Measurements from ENCODE around the gene CAMK2D. TPM values are rescaled to one million over a fixed set of nuclear protein-coding genes. Genes with fewer than 3 reads are reported as not detected.

CAMK2D gene
- total and polyA plus RNA-seq, 2 experiments from 2014 or later, result 4.9 to 14.6 TPM

DNA sequence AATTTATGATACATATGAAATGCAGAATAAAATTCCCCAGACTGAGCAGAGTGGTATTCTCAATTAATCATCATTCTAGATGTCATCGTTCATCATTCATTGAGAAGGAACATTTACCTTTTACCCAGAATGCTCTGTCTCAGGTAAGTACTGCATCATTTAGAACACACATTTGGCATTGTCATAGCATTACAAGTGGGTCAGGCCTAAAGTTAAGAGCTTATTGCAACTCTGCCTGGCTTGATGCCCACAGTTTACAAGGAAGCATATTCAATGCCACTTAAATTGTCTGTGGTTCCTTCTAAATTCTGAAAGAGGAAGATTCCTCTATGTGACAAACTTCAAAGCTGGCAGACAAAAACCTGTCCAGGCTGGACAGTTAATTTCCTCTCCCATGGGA is 87.3 kb downstream of the CAMK2D start:
- no peaks in the 10 kb centered on the region for H3K9me2 ChIP-seq (ENCODE audit: insufficient read depth)
- H3K4me2 ChIP-seq, result no peak overlapping the region
- TF ChIP-seq CREB1 (CRISPR knock-in tag; IDR thresholded peaks at IDR 0.05; ENCODE audit: low read depth), result no peak
- TF ChIP-seq JUNB (IDR thresholded peaks at IDR 0.05; ENCODE audit: unreplicated experiment), result no peak
- TF ChIP-seq ZNF114 (CRISPR knock-in tag; IDR thresholded peaks at IDR 0.05), result no peak
- TF ChIP-seq EZH2 (IDR thresholded peaks at IDR 0.05; ENCODE audit: low read depth, unreplicated experiment), result no peak
- no peak for TF ChIP-seq POLR2AphosphoS5 (IDR thresholded peaks at IDR 0.05; ENCODE audit: low read depth)
- TF ChIP-seq, protein P1, sequence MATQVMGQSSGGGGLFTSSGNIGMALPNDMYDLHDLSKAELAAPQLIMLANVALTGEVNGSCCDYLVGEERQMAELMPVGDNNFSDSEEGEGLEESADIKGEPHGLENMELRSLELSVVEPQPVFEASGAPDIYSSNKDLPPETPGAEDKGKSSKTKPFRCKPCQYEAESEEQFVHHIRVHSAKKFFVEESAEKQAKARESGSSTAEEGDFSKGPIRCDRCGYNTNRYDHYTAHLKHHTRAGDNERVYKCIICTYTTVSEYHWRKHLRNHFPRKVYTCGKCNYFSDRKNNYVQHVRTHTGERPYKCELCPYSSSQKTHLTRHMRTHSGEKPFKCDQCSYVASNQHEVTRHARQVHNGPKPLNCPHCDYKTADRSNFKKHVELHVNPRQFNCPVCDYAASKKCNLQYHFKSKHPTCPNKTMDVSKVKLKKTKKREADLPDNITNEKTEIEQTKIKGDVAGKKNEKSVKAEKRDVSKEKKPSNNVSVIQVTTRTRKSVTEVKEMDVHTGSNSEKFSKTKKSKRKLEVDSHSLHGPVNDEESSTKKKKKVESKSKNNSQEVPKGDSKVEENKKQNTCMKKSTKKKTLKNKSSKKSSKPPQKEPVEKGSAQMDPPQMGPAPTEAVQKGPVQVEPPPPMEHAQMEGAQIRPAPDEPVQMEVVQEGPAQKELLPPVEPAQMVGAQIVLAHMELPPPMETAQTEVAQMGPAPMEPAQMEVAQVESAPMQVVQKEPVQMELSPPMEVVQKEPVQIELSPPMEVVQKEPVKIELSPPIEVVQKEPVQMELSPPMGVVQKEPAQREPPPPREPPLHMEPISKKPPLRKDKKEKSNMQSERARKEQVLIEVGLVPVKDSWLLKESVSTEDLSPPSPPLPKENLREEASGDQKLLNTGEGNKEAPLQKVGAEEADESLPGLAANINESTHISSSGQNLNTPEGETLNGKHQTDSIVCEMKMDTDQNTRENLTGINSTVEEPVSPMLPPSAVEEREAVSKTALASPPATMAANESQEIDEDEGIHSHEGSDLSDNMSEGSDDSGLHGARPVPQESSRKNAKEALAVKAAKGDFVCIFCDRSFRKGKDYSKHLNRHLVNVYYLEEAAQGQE (IDR thresholded peaks at IDR 0.05; ENCODE audit: unreplicated experiment), result no peak
- TF ChIP-seq NANOG (IDR thresholded peaks at IDR 0.05; ENCODE audit: borderline replicate concordance), result no peak
- TF ChIP-seq, protein P2, sequence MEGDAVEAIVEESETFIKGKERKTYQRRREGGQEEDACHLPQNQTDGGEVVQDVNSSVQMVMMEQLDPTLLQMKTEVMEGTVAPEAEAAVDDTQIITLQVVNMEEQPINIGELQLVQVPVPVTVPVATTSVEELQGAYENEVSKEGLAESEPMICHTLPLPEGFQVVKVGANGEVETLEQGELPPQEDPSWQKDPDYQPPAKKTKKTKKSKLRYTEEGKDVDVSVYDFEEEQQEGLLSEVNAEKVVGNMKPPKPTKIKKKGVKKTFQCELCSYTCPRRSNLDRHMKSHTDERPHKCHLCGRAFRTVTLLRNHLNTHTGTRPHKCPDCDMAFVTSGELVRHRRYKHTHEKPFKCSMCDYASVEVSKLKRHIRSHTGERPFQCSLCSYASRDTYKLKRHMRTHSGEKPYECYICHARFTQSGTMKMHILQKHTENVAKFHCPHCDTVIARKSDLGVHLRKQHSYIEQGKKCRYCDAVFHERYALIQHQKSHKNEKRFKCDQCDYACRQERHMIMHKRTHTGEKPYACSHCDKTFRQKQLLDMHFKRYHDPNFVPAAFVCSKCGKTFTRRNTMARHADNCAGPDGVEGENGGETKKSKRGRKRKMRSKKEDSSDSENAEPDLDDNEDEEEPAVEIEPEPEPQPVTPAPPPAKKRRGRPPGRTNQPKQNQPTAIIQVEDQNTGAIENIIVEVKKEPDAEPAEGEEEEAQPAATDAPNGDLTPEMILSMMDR (conservative IDR thresholded peaks at IDR 0.05; ENCODE audit: low read depth in 2 of 2), result no peak
- TF ChIP-seq, protein P3, sequence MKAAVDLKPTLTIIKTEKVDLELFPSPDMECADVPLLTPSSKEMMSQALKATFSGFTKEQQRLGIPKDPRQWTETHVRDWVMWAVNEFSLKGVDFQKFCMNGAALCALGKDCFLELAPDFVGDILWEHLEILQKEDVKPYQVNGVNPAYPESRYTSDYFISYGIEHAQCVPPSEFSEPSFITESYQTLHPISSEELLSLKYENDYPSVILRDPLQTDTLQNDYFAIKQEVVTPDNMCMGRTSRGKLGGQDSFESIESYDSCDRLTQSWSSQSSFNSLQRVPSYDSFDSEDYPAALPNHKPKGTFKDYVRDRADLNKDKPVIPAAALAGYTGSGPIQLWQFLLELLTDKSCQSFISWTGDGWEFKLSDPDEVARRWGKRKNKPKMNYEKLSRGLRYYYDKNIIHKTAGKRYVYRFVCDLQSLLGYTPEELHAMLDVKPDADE (IDR thresholded peaks at IDR 0.05), result no peak
- TF ChIP-seq EZH2phosphoT487 (IDR thresholded peaks at IDR 0.05; ENCODE audit: unreplicated experiment), result no peak
- no peak for TF ChIP-seq ZNF331 (CRISPR knock-in tag; IDR thresholded peaks at IDR 0.05; ENCODE audit: low read depth)
- TF ChIP-seq STAT1 (IDR thresholded peaks at IDR 0.05; ENCODE audit: unreplicated experiment), result no peak
- TF ChIP-seq, protein P4, sequence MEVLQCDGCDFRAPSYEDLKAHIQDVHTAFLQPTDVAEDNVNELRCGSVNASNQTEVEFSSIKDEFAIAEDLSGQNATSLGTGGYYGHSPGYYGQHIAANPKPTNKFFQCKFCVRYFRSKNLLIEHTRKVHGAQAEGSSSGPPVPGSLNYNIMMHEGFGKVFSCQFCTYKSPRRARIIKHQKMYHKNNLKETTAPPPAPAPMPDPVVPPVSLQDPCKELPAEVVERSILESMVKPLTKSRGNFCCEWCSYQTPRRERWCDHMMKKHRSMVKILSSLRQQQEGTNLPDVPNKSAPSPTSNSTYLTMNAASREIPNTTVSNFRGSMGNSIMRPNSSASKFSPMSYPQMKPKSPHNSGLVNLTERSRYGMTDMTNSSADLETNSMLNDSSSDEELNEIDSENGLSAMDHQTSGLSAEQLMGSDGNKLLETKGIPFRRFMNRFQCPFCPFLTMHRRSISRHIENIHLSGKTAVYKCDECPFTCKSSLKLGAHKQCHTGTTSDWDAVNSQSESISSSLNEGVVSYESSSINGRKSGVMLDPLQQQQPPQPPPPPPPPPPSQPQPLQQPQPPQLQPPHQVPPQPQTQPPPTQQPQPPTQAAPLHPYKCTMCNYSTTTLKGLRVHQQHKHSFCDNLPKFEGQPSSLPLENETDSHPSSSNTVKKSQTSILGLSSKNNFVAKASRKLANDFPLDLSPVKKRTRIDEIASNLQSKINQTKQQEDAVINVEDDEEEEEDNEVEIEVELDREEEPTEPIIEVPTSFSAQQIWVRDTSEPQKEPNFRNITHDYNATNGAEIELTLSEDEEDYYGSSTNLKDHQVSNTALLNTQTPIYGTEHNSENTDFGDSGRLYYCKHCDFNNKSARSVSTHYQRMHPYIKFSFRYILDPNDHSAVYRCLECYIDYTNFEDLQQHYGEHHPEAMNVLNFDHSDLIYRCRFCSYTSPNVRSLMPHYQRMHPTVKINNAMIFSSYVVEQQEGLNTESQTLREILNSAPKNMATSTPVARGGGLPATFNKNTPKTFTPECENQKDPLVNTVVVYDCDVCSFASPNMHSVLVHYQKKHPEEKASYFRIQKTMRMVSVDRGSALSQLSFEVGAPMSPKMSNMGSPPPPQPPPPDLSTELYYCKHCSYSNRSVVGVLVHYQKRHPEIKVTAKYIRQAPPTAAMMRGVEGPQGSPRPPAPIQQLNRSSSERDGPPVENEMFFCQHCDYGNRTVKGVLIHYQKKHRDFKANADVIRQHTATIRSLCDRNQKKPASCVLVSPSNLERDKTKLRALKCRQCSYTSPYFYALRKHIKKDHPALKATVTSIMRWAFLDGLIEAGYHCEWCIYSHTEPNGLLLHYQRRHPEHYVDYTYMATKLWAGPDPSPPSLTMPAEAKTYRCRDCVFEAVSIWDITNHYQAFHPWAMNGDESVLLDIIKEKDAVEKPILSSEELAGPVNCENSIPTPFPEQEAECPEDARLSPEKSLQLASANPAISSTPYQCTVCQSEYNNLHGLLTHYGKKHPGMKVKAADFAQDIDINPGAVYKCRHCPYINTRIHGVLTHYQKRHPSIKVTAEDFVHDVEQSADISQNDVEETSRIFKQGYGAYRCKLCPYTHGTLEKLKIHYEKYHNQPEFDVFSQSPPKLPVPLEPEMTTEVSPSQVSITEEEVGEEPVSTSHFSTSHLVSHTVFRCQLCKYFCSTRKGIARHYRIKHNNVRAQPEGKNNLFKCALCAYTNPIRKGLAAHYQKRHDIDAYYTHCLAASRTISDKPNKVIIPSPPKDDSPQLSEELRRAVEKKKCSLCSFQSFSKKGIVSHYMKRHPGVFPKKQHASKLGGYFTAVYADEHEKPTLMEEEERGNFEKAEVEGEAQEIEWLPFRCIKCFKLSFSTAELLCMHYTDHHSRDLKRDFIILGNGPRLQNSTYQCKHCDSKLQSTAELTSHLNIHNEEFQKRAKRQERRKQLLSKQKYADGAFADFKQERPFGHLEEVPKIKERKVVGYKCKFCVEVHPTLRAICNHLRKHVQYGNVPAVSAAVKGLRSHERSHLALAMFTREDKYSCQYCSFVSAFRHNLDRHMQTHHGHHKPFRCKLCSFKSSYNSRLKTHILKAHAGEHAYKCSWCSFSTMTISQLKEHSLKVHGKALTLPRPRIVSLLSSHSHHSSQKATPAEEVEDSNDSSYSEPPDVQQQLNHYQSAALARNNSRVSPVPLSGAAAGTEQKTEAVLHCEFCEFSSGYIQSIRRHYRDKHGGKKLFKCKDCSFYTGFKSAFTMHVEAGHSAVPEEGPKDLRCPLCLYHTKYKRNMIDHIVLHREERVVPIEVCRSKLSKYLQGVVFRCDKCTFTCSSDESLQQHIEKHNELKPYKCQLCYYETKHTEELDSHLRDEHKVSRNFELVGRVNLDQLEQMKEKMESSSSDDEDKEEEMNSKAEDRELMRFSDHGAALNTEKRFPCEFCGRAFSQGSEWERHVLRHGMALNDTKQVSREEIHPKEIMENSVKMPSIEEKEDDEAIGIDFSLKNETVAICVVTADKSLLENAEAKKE (CRISPR knock-in tag; IDR thresholded peaks at IDR 0.05), result no peak
- Mint-ChIP-seq H3K9me3 (no peaks in the 10 kb centered on the region), H3K4me1 (peaks cover 11% of the 10 kb centered on the region), H3K27ac (no peak overlapping the region), H3K4me3 (no peak overlapping the region), H3K27me3 (ENCODE audit: insufficient read depth, low read depth, poor library complexity) (peaks cover 2% of the 10 kb centered on the region), H3K36me3 (ENCODE audit: low read depth) (no peaks in the 10 kb centered on the region)
- H3K36me3 ChIP-seq (ENCODE audit: insufficient read depth), result no peaks in the 10 kb centered on the region
- no peaks in the 10 kb centered on the region for H3K27me3 ChIP-seq (ENCODE audit: insufficient read depth)
- peaks cover 6% of the 10 kb centered on the region for H3K4me1 ChIP-seq (ENCODE audit: insufficient read depth)
- no peak for DNase-seq (ENCODE audit: low spot score)
- no peak overlapping the region for H3K27ac ChIP-seq (ENCODE audit: low read depth)
- no peaks in the 10 kb centered on the region for H3F3A ChIP-seq (replicated peaks; ENCODE audit: low read depth)
- no peaks in the 10 kb centered on the region for H3K79me2 ChIP-seq (replicated peaks; ENCODE audit: insufficient read depth)
- no peak overlapping the region for H3K4me3 ChIP-seq
- no peaks in the 10 kb centered on the region for H4K20me1 ChIP-seq (replicated peaks; ENCODE audit: insufficient read depth)
- no peak for ATAC-seq
- H2AFZ ChIP-seq, result no peak overlapping the region
